CD4-positive, alpha-beta T cell treated with Interleukin-6 for 4 hours (primary cell): Measurements from ENCODE around the gene MPDU1.
A peak's percentile ranks its signal among the peaks of the same experiment; 100 is the strongest.

Experiments used
- DNase-seq: peaks from one replicate; pipeline ENCODE4 v3.0.0-alpha.2; 2020; ENCODE audit warnings: mixed read lengths

MPDU1 gene

DNA sequence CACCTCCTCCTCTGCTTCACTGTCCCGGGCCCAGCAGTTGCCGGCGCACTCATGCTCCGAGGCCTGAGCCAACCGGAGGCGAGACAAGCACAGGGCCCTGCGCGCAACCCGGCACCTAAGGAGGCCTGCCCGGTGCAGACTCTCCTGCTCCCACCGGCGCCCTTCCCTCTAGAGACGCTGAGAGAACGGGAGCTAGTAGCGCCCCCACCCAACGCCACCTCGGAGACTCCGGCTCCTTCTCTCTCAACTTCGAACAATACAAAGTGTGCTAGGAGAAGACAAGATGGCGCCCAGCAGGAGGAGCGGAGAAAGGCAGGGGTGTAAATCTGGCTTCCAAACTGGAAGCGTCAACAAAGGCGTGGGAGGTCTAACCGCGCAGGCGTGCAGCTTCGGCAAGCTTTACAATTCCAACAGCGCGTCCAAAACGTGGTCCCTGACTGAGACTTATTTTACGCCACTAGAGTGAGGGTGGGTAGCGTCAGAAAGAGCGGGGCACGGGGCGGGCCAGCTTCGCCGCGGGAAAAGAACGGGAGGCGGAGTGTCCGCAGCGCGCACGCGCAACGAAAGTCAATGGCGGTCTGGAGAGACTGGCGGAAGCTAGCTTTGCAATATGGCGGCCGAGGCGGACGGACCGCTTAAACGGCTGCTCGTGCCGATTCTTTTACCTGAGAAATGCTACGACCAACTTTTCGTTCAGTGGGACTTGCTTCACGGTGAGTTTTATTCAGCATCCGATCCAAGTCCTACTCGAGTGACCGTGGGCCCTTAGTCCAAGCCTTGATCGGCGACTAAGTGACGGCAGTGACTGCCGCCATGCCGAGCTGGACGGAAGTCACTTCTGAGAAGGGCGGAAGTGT lies at the start of gene MPDU1:
Gene MPDU1 (plus strand): TSS at position 600 of the 857 bp plus-strand sequence. CDS start 11 bp downstream, at position 611.
- peak; percentile 96 for DNase-seq

DNA sequence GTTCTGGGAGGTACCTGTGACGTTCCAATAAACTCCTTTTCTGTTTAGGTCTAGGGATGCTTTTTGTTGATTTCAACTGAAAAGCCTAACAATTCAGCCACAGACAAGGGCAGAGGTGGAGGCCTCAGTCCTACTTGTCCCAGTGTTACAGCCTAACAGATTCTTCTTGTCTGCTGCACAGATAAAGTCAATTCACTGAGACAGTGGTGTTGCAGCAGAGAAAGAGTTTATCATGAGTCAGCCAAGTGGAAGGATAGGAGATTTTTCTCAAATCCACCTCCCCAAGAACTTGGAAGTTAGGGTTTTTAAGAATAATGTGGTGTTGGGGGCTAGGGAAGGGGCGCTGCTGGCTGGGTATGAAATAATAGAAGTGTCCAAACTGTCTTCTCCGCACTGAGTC lies 45.6 kb upstream of the MPDU1 start:
- no peak for DNase-seq

- no peak for DNase-seq
These were observed 44.6 kb upstream of the MPDU1 start for GRCh38 chr17:7538891-7539545.

- no peak for DNase-seq
These were observed 42.5 kb upstream of the MPDU1 start for GRCh38 chr17:7541074-7541621.

DNA sequence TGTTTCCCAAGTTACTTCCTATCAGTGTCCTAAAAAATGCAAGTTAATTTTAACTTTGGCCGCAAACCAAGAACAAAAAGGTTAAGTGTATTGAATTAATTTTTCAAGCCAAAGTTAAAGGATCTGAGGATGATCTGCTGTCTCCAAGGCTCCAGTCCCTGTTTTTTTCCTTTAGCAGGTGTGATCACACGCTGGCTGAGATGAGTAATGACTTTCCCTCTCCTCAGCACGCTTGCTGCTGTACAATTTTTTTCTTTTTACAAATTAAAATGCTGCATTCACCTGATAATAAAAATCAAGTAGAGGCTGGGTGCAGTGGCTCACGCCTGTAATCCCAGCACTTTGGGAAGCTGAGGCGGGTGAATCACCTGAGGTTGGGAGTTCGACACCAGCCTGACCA lies 38.7 kb upstream of the MPDU1 start:
- no peak for DNase-seq

GRCh38 chr17:7548585-7549400 lies 34.9 kb upstream of the MPDU1 start, which contains the start of gene TNFSF12:
Gene TNFSF12, plus strand, starts transcription at chr17:7549058. Its CDS starts 96 bp downstream, at chr17:7549154.
- DNase-seq: peak; percentile 76

- peak; percentile 58 for DNase-seq
These were observed 34.1 kb upstream of the MPDU1 start for GRCh38 chr17:7549401-7550055.

DNA sequence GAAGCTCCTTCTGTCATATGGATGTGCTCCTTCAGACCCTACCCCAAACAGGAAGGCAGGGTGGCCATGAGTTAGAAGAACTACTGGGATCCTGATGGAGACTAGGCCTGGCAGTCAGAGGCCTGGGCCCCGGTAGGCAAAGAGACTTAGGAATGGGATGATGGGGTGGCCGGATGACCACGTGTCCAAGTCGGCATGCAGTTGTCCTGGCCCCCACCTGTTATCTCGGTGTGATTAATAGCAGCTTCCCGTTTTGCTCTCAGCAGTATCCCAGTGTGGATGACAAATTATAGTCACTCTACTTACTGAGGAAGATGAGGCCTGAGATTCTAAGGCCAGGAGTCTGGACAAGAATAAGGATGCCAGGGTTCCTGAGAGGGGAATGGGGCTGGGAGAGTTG lies 33.3 kb upstream of the MPDU1 start:
- no peak for DNase-seq

DNA sequence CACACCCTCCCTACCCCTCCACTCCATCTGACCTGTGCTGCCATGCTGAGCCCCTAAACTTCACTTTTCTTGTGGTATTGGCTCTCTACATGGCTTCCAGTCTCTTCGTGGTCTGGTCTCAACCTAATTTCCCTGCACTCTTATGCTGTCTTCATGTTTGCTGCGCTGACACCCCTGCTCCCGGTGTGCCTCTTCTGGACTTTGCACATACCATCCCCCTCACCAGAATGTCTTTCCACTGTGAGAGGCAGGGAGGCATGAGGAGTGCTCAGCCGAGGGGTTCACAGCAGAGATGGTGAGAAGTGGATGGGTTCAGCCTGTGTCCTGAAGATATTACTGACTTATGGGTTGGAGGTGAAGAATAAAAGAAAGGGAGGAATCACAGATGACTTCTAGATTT lies 32.3 kb upstream of the MPDU1 start:
- no peak for DNase-seq

GRCh38 chr17:7552621-7553051 lies 31.0 kb upstream of the MPDU1 start:
- DNase-seq: peak; percentile 53

DNA sequence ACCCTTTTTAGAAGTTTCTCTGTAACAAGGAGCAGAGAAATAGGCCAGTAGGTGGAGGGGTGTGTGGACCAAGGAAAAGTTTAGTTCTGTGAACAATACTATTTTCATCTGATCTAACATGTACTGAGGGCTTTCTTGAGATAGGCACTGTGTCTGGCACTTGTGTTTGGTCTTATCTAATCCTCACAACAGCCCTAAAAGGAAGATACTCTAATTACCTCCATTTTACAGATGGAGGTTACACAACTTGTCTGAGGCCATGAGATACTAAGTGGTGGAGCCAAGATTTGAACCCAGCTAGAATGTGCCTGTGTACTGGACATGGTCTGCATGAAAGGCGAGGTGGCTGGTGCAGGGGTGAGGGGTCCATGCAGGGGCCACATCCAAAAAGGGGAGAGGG lies 30.3 kb upstream of the MPDU1 start:
- no peak for DNase-seq

- no peak for DNase-seq
These were observed 28.2 kb upstream of the MPDU1 start for GRCh38 chr17:7555320-7555948.

- no peak for DNase-seq
These were observed 27.0 kb upstream of the MPDU1 start for GRCh38 chr17:7556627-7557026.

DNA sequence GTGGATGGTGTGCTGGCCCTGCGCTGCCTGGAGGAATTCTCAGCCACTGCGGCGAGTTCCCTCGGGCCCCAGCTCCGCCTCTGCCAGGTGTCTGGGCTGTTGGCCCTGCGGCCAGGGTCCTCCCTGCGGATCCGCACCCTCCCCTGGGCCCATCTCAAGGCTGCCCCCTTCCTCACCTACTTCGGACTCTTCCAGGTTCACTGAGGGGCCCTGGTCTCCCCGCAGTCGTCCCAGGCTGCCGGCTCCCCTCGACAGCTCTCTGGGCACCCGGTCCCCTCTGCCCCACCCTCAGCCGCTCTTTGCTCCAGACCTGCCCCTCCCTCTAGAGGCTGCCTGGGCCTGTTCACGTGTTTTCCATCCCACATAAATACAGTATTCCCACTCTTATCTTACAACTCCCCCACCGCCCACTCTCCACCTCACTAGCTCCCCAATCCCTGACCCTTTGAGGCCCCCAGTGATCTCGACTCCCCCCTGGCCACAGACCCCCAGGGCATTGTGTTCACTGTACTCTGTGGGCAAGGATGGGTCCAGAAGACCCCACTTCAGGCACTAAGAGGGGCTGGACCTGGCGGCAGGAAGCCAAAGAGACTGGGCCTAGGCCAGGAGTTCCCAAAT lies 26.4 kb upstream of the MPDU1 start:
- DNase-seq: no peak

GRCh38 chr17:7557775-7558543 lies 25.7 kb upstream of the MPDU1 start:
- DNase-seq: peak; percentile 23

DNA sequence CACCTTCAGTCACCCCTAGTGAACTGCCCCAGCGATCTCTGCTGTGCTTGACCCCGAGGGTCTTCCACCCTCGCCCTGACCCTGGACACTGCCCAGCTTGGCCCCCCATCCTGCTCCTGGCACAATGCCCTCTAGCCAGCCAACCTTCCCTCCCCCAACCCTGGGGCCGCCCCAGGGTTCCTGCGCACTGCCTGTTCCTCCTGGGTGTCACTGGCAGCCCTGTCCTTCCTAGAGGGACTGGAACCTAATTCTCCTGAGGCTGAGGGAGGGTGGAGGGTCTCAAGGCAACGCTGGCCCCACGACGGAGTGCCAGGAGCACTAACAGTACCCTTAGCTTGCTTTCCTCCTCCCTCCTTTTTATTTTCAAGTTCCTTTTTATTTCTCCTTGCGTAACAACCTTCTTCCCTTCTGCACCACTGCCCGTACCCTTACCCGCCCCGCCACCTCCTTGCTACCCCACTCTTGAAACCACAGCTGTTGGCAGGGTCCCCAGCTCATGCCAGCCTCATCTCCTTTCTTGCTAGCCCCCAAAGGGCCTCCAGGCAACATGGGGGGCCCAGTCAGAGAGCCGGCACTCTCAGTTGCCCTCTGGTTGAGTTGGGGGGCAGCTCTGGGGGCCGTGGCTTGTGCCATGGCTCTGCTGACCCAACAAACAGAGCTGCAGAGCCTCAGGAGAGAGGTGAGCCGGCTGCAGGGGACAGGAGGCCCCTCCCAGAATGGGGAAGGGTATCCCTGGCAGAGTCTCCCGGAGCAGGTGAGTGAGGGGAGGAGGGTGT lies 24.9 kb upstream of the MPDU1 start, which contains the start of gene TNFSF13:
Gene TNFSF13 (plus strand): TSS at position 207 of the 776 bp plus-strand sequence. CDS start 290 bp downstream, at position 497.
- no peak for DNase-seq

DNA sequence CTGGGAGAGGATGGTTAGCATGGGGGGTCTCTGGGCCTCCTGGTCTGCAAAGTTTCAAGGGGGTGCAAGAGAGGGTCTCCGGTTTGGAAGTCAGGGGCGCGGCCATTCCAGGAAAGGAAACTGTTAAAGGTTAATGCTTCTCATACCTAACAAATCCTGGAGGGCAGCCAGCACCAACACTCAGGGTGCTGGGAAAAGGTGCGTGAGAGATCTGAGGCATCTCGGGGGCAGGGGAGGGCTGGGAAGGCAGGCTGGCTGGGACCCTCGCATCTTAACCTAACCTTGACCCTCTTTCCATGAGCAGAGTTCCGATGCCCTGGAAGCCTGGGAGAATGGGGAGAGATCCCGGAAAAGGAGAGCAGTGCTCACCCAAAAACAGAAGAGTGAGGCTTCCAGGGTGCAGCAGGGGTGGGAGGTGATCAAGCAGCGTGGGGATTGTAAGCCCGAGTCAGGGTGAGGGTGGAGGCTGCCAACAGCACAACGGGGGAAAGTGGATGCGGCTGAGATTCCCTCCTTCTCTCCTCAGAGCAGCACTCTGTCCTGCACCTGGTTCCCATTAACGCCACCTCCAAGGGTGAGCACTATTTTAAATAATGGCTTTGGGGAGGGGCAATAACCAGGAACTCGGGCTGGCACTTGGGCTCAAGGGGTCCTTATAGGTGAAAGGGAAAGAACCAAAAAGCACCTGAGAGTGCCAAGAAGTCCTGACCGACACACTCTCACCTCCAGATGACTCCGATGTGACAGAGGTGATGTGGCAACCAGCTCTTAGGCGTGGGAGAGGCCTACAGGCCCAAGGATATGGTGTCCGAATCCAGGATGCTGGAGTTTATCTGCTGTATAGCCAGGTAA lies 24.1 kb upstream of the MPDU1 start:
- no peak for DNase-seq
